Loucy (cell line): ENCODE results near the gene TPP2.

Experiments used
- EZH2phosphoT487 ChIP-seq: fragments of 200-600 bp; IDR thresholded peaks from 2 replicates; pipeline ENCODE4 v1.6.1; 2018; ENCODE audit warnings: antibody characterized with exemption, mild to moderate bottlenecking, moderate library complexity, borderline replicate concordance
- TF ChIP-seq, protein P1 (sequence below): fragments of 200-600 bp; sonication (generic); conservative IDR thresholded peaks from 2 replicates; pipeline ENCODE4 v1.5.1; 2014; ENCODE audit warnings: mild to moderate bottlenecking, antibody characterized with exemption, low read length

DNA sequence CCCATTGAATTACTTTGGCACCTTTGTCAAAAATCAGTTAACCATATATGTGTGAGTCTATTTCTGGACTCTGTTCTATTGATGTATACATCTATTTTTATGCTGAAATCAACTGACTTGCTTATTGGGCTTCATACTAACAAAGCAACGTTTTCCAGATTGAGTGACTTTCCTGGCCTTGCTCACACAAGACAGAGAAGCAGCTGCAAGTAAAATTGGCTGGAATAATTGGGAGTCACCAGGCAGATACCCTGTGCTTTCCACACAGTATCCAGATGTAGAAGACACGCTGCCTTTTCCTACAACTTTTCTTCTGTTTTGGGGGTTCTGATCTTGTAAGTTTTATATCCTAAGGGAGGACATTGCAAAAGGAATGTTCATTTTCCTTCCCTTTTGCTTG is 86.9 kb downstream of the TPP2 start:
- TF ChIP-seq, protein P1, sequence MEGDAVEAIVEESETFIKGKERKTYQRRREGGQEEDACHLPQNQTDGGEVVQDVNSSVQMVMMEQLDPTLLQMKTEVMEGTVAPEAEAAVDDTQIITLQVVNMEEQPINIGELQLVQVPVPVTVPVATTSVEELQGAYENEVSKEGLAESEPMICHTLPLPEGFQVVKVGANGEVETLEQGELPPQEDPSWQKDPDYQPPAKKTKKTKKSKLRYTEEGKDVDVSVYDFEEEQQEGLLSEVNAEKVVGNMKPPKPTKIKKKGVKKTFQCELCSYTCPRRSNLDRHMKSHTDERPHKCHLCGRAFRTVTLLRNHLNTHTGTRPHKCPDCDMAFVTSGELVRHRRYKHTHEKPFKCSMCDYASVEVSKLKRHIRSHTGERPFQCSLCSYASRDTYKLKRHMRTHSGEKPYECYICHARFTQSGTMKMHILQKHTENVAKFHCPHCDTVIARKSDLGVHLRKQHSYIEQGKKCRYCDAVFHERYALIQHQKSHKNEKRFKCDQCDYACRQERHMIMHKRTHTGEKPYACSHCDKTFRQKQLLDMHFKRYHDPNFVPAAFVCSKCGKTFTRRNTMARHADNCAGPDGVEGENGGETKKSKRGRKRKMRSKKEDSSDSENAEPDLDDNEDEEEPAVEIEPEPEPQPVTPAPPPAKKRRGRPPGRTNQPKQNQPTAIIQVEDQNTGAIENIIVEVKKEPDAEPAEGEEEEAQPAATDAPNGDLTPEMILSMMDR, result no peak
- no peak for TF ChIP-seq EZH2phosphoT487
